HEK293T (cell line): ENCODE data around the gene ZNF418.
"Not testable (repeated sequence)": the region's sequence is repeated elsewhere in the genome, so short reads cannot be mapped to it uniquely, and the experiment has no call there.

Source experiments
- ARNT ChIP-seq: fragments of 450-650 bp; IDR thresholded peaks from 2 replicates; pipeline ENCODE4 v1.6.1; 2017; ENCODE audit warnings: mild to moderate bottlenecking
- BHLHE40 ChIP-seq: fragments of 450-650 bp; IDR thresholded peaks from 2 replicates; pipeline ENCODE4 v1.6.1; 2016; ENCODE audit warnings: mild to moderate bottlenecking, moderate library complexity, borderline replicate concordance
- ELF4 ChIP-seq: fragments of 450-650 bp; IDR thresholded peaks from 2 replicates; pipeline ENCODE4 v1.6.1; 2017; ENCODE audit warnings: antibody characterized with exemption
- FOXA1 ChIP-seq: fragments of 450-650 bp; IDR thresholded peaks from 2 replicates; pipeline ENCODE4 v1.6.1; 2016; ENCODE audit warnings: mild to moderate bottlenecking
- FOXK2 ChIP-seq: fragments of 450-650 bp; IDR thresholded peaks from 2 replicates; pipeline ENCODE4 v1.6.1; 2016; ENCODE audit warnings: mild to moderate bottlenecking
- FOXM1 ChIP-seq: fragments of 450-650 bp; IDR thresholded peaks from 2 replicates; pipeline ENCODE4 v1.6.1; 2017; ENCODE audit warnings: mild to moderate bottlenecking, borderline replicate concordance
- L3MBTL2 ChIP-seq: fragments of 450-650 bp; conservative IDR thresholded peaks from 2 replicates; pipeline ENCODE4 v1.6.1; 2016; ENCODE audit warnings: mild to moderate bottlenecking
- NFRKB ChIP-seq: fragments of 450-650 bp; IDR thresholded peaks from 2 replicates; pipeline ENCODE4 v1.6.1; 2016; ENCODE audit warnings: mild to moderate bottlenecking, moderate library complexity
- SP1 ChIP-seq: fragments of 450-650 bp; IDR thresholded peaks from 2 replicates; pipeline ENCODE4 v1.6.1; 2017
- SUZ12 ChIP-seq: fragments of 450-650 bp; IDR thresholded peaks from 2 replicates; pipeline ENCODE4 v1.6.1; 2016; ENCODE audit warnings: mild to moderate bottlenecking
- TF ChIP-seq, protein P1 (sequence below): fragments of 450-650 bp; IDR thresholded peaks from 2 replicates; pipeline ENCODE4 v1.6.1; 2016

DNA sequence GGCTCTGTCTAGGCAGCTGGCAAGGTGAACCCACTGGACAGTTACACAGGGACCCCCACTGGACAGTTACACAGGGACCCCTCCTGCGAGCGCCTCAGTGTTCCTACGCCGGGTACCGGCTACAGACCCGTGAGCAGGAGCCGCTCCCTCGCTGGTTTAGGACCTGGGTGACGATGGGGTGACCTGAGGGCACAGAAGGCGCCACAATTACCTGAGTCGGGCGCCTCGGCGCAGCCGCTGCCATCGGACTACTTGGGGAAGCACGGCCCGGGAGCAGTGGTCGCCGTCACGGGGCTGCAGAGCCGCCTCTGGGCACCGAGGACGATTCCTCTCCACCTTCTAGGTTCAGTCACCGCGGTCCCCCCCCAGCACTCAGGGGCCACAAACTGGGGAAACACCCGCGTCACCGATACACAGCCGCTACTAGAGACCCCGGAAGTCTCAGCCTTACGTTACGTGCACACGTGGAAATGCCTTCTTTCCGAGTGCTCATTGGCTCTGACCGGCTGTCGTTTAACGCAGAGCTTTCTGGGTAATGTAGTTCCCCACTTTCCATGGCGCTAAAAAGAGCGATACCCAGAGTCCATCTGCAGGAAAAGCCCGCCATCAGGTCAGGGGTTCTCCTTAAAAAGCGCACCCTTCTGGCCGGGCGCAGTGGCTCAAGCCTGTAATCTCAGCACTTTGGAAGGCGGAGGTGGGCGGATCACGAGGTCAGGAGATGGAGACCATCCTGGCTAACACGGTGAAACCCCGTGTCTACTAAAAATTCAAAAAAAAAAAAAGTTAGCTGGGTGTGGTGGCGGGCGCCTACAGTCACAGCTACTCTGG is 18.8 kb downstream of the ZNF418 start, which contains the start of gene ZNF417:
- TF ChIP-seq NFRKB, SP1, FOXA1, SUZ12, FOXK2, BHLHE40, FOXM1, ARNT: not testable (repeated sequence)
- TF ChIP-seq ELF4: peak; percentile 77
- TF ChIP-seq, protein P1, sequence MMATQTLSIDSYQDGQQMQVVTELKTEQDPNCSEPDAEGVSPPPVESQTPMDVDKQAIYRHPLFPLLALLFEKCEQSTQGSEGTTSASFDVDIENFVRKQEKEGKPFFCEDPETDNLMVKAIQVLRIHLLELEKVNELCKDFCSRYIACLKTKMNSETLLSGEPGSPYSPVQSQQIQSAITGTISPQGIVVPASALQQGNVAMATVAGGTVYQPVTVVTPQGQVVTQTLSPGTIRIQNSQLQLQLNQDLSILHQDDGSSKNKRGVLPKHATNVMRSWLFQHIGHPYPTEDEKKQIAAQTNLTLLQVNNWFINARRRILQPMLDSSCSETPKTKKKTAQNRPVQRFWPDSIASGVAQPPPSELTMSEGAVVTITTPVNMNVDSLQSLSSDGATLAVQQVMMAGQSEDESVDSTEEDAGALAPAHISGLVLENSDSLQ: peak; percentile 97
- peak; percentile 91 for TF ChIP-seq L3MBTL2
